Measurements from ENCODE around the gene SF3A1.

SF3A1 gene

GRCh38 chr22:30385942-30386341 is 29.2 kb upstream of the SF3A1 start:
- no peak for TF ChIP-seq CTCF (IDR thresholded peaks at IDR 0.05; ENCODE audit: borderline replicate concordance, control extremely low read depth, extremely low read depth, insufficient read depth, missing control alignments)
- no peak for DNase-seq (ENCODE audit: low spot score)
- in situ Hi-C loops (cut with MboI; ENCODE audit: low sequenced_read_pairs, unreplicated experiment), result loop anchor here (10.0 kb wide), 1 partner anchor 281 kb away; no protein-coding TSS in a partner anchor

GRCh38 chr22:30383061-30383460 is 26.4 kb upstream of the SF3A1 start:
- in situ Hi-C loops (cut with MboI; ENCODE audit: low sequenced_read_pairs, unreplicated experiment), result loop anchor here (10.0 kb wide), 1 partner anchor 278 kb away; no protein-coding TSS in a partner anchor
- DNase-seq (ENCODE audit: low spot score), result no peak
- no peak for TF ChIP-seq CTCF (IDR thresholded peaks at IDR 0.05; ENCODE audit: borderline replicate concordance, control extremely low read depth, extremely low read depth, insufficient read depth, missing control alignments)

- in situ Hi-C loops (cut with MboI; ENCODE audit: low sequenced_read_pairs, unreplicated experiment), result loop anchor here (10.0 kb wide), 1 partner anchor 278 kb away; no protein-coding TSS in a partner anchor
- no peak for TF ChIP-seq CTCF (IDR thresholded peaks at IDR 0.05; ENCODE audit: borderline replicate concordance, control extremely low read depth, extremely low read depth, insufficient read depth, missing control alignments)
- DNase-seq (ENCODE audit: low spot score), result no peak
Measured at GRCh38 chr22:30382340-30382739, 25.6 kb upstream of the SF3A1 start.

GRCh38 chr22:30381264-30381663 is 24.6 kb upstream of the SF3A1 start:
- in situ Hi-C loops (cut with MboI; ENCODE audit: low sequenced_read_pairs, unreplicated experiment), result loop anchor here (10.0 kb wide), 1 partner anchor 276 kb away; no protein-coding TSS in a partner anchor
- no peak for TF ChIP-seq CTCF (IDR thresholded peaks at IDR 0.05; ENCODE audit: borderline replicate concordance, control extremely low read depth, extremely low read depth, insufficient read depth, missing control alignments)
- DNase-seq (ENCODE audit: low spot score), result no peak

- DNase-seq (ENCODE audit: low spot score), result no peak
- TF ChIP-seq CTCF (IDR thresholded peaks at IDR 0.05; ENCODE audit: borderline replicate concordance, control extremely low read depth, extremely low read depth, insufficient read depth, missing control alignments), result no peak
- in situ Hi-C loops (cut with MboI; ENCODE audit: low sequenced_read_pairs, unreplicated experiment), result loop anchor here (10.0 kb wide), 1 partner anchor 275 kb away; no protein-coding TSS in a partner anchor
Measured at GRCh38 chr22:30380011-30380410, 23.3 kb upstream of the SF3A1 start.

- in situ Hi-C loops (cut with MboI; ENCODE audit: low sequenced_read_pairs, unreplicated experiment), result no loop called here
- TF ChIP-seq CTCF (IDR thresholded peaks at IDR 0.05; ENCODE audit: borderline replicate concordance, control extremely low read depth, extremely low read depth, insufficient read depth, missing control alignments), result no peak
- DNase-seq (ENCODE audit: low spot score), result no peak
Measured at GRCh38 chr22:30375312-30375849, 18.7 kb upstream of the SF3A1 start.

All from GM13976 (cell line).